Erythroblast (primary cell): ENCODE results near the gene PDGFC.

ENCODE experiments used
- GATA1 ChIP-seq: IDR thresholded peaks from 2 replicates; pipeline ENCODE4 v1.6.1; 2011; ENCODE audit warnings: low read depth, mild to moderate bottlenecking, control low read depth, low read length, moderate library complexity
- POLR2A ChIP-seq: IDR thresholded peaks from 2 replicates; pipeline ENCODE4 v1.6.1; 2011; ENCODE audit warnings: mild to moderate bottlenecking, low read length

- no peak for TF ChIP-seq POLR2A
- no peak for TF ChIP-seq GATA1
These were observed 208.7 kb downstream of the PDGFC start for GRCh38 chr4:156762851-156763250.
